Spleen (tissue), 11 donors: ENCODE results near the gene S1PR3. TPM values are rescaled to one million over a fixed set of nuclear protein-coding genes. Genes with fewer than 3 reads are reported as not detected.
A peak's percentile ranks its signal among the peaks of the same experiment; 100 is the strongest.

Source experiments
- DNase-seq: peaks from one replicate; pipeline ENCODE4 v3.0.0-alpha.2; 2020
- H3K27ac ChIP-seq, 8 donors: fragments of 200-600 bp; sonication (generic) in 7 of 8; 1 replicate in 4 of 8; 2 replicates in 4 of 8; pipeline versions ENCODE4 v1.5.0 to v1.8.0; 2016 to 2021; ENCODE audit warnings: inconsistent platforms in 4 of 8, mild to moderate bottlenecking in 4 of 8, moderate library complexity in 1 of 8
- H3K27me3 ChIP-seq, 7 donors: fragments of 200-600 bp; sonication (generic) in 6 of 7; replicated peaks in 1 of 7; 1 replicate in 4 of 7; 2 replicates in 3 of 7; pipeline versions ENCODE4 v1.5.0 to v1.8.0; 2016 to 2021; ENCODE audit warnings: inconsistent platforms in 3 of 7, mild to moderate bottlenecking in 1 of 7
- H3K36me3 ChIP-seq, 6 donors: fragments of 200-600 bp; sonication (generic) in 5 of 6; 1 replicate in 4 of 6; 2 replicates in 2 of 6; pipeline versions ENCODE4 v1.5.0 to v1.8.0; 2016 to 2021; ENCODE audit warnings: inconsistent platforms in 2 of 6
- H3K4me1 ChIP-seq, 6 donors: fragments of 200-600 bp; sonication (generic) in 5 of 6; 1 replicate in 3 of 6; 2 replicates in 3 of 6; pipeline versions ENCODE4 v1.5.0 to v1.8.0; 2016 to 2021; ENCODE audit warnings: inconsistent platforms in 3 of 6
- H3K4me3 ChIP-seq, 8 donors: fragments of 200-600 bp; sonication (generic) in 7 of 8; 1 replicate in 4 of 8; 2 replicates in 4 of 8; pipeline versions ENCODE4 v1.5.0 to v1.8.0; 2016 to 2021; ENCODE audit warnings: inconsistent platforms in 4 of 8, mild to moderate bottlenecking in 4 of 8, moderate library complexity in 2 of 8
- H3K9me3 ChIP-seq, 8 donors: fragments of 200-600 bp; sonication (generic) in 7 of 8; 1 replicate in 4 of 8; 2 replicates in 4 of 8; pipeline versions ENCODE4 v1.5.0 to v1.8.0; 2016 to 2021; ENCODE audit warnings: inconsistent platforms in 4 of 8
- CTCF ChIP-seq, 11 experiments: fragments of 200-600 bp in 7 of 11; fragments of 450-650 bp in 4 of 11; sonication (generic) in 4 of 11; IDR thresholded peaks in 8 of 11; conservative IDR thresholded peaks in 3 of 11; 1 replicate in 7 of 11; 2 replicates in 4 of 11; pipeline versions ENCODE4 v1.4.0 to v1.8.0; 2016 to 2021; ENCODE audit warnings: antibody characterized with exemption in 11 of 11, inconsistent platforms in 4 of 11, mild to moderate bottlenecking in 1 of 11
- POLR2A ChIP-seq, 3 donors: fragments of 450-650 bp; IDR thresholded peaks; one replicate each; pipeline ENCODE4 v1.5.1; 2017; ENCODE audit warnings: antibody characterized with exemption in 3 of 3, mild to moderate bottlenecking in 1 of 3
- POLR2AphosphoS5 ChIP-seq, 3 donors: sonication (generic); formaldehyde crosslinking; IDR thresholded peaks; one replicate each; pipeline ENCODE4 v1.5.1; 2017; ENCODE audit warnings: antibody characterized with exemption in 3 of 3
- WGBS, 5 donors: extraction: QIAGEN DNeasy Blood & Tissue Kit in 3 of 5; methylation state at CpG; one replicate each; pipeline versions ENCODE4 v1.1.5 to v1.1.7; 2013 to 2018; 5-methylcytosine and 5-hydroxymethylcytosine counted together
- intact Hi-C: fragments of 100-400 bp; cut with DNase I; formaldehyde crosslinking; loops from one replicate; pipeline ENCODE4 v1.15.0; 2023; ENCODE audit warnings: low total_unique reads
- polyA plus RNA-seq, 3 donors: library from polyadenylated mRNA; stranded (reverse); fragments of 200-250 nt; gene quantifications; one replicate each; pipeline ENCODE4 v1.2.1, GENCODE V29; 2013
- total RNA-seq, 7 donors: library from RNA; depleted of rRNA in 3 of 7; stranded (reverse); fragments of >200 nt in 3 of 7; fragmentation: NEBNext Ultra II Directional in 4 of 7; extraction: Animal tissue kit (Norgen Biotek cat#: 25700) in 4 of 7; gene quantifications; one replicate each; pipeline versions ENCODE4 v1.1.0 to v1.2.1, GENCODE V29; 2016 to 2021
- donor health status: healthy with polysubstance abuse.
- donor health status: DM: no; HTN: no; CAD: no; lungs with moderate emphysema.
- donor health status: DM: no; HTN: no; CAD: no.
- donor health status: Bipolar disorder and iron deficiency.
- donor health status: healthy.
- donor health status: DM: no; HTN: no; CAD: no.
- donor health status: DM: yes; HTN: yes; CAD: no.

S1PR3 gene
- total and polyA plus RNA-seq, 10 donors, result 6.4 to 50.9 (median 34.3) TPM

GRCh38 chr9:89032661-89033060 is 41.4 kb downstream of the S1PR3 start:
- DNase-seq, result no peak
- WGBS, 5 donors, result 57 to 89% (median 86%) methylated on average over 5 of the region's 5 CpGs
- H3K36me3 ChIP-seq, result no peaks in the 10 kb centered on the region
- H3K4me3 ChIP-seq, result no peak overlapping the region
- H3K4me1 ChIP-seq, result peaks cover 0 to 10% (median 0%) of the 10 kb centered on the region in 6 donors
- peaks cover 9 to 30% (median 24%) of the 10 kb centered on the region in 8 donors for H3K9me3 ChIP-seq
- no peak overlapping the region for H3K27ac ChIP-seq
- TF ChIP-seq POLR2AphosphoS5 (IDR thresholded peaks at IDR 0.05) (no peak), POLR2A (IDR thresholded peaks at IDR 0.05) (no peak), CTCF (IDR thresholded peaks at IDR 0.05 in 8 of 11, conservative IDR thresholded peaks at IDR 0.05 in 3 of 11) (no peak)
- peaks cover 0 to 14% (median 0%) of the 10 kb centered on the region in 7 donors for H3K27me3 ChIP-seq
- intact Hi-C loops, result no loop called here

GRCh38 chr9:89036383-89036782 is 45.1 kb downstream of the S1PR3 start:
- intact Hi-C loops, result no loop called here

GRCh38 chr9:89036891-89037290 is 45.6 kb downstream of the S1PR3 start:
- intact Hi-C loops, result no loop called here
- Histone ChIP-seq H3K4me1 (peaks cover 0 to 10% (median 0%) of the 10 kb centered on the region in 6 donors), H3K27me3 (peaks cover 0 to 7% (median 0%) of the 10 kb centered on the region in 7 donors), H3K9me3 (peaks cover 0 to 3% (median 0%) of the 10 kb centered on the region in 8 donors), H3K27ac (peak overlapping the region in 1 of 8 donors; percentile 39), H3K36me3 (no peaks in the 10 kb centered on the region), H3K4me3 (no peak overlapping the region)
- no peak for DNase-seq
- TF ChIP-seq CTCF (IDR thresholded peaks at IDR 0.05 in 8 of 11, conservative IDR thresholded peaks at IDR 0.05 in 3 of 11), result no peak
- TF ChIP-seq POLR2AphosphoS5 (IDR thresholded peaks at IDR 0.05), result no peak
- no peak for TF ChIP-seq POLR2A (IDR thresholded peaks at IDR 0.05)
- 20 to 32% (median 25%) methylated on average over 3 of the region's 3 CpGs for WGBS, 5 donors

More at GRCh38 chr9:89036383-89036782, 45.1 kb downstream of the S1PR3 start:
- WGBS, 5 donors, result 64 to 78% (median 69%) methylated on average over 8 of the region's 8 CpGs
- Histone ChIP-seq H3K4me1 (peaks cover 0 to 10% (median 0%) of the 10 kb centered on the region in 6 donors), H3K9me3 (peaks cover 0 to 5% (median under 1%) of the 10 kb centered on the region in 8 donors), H3K27ac (peak overlapping the region in 1 of 8 donors; percentile 39), H3K27me3 (peaks cover 0 to 11% (median 0%) of the 10 kb centered on the region in 7 donors), H3K36me3 (no peaks in the 10 kb centered on the region), H3K4me3 (no peak overlapping the region)
- TF ChIP-seq CTCF (IDR thresholded peaks at IDR 0.05 in 8 of 11, conservative IDR thresholded peaks at IDR 0.05 in 3 of 11) (no peak), POLR2AphosphoS5 (IDR thresholded peaks at IDR 0.05) (no peak), POLR2A (IDR thresholded peaks at IDR 0.05) (no peak)
- DNase-seq, result no peak

- no peak for DNase-seq
- Histone ChIP-seq H3K36me3 (no peaks in the 10 kb centered on the region), H3K27me3 (peaks cover 0 to 7% (median 0%) of the 10 kb centered on the region in 7 donors), H3K27ac (no peak overlapping the region), H3K4me3 (no peak overlapping the region), H3K4me1 (peaks cover 0 to 10% (median 0%) of the 10 kb centered on the region in 6 donors), H3K9me3 (no peaks in the 10 kb centered on the region)
- TF ChIP-seq CTCF (IDR thresholded peaks at IDR 0.05 in 8 of 11, conservative IDR thresholded peaks at IDR 0.05 in 3 of 11), result no peak
- no peak for TF ChIP-seq POLR2AphosphoS5 (IDR thresholded peaks at IDR 0.05)
- no peak for TF ChIP-seq POLR2A (IDR thresholded peaks at IDR 0.05)
- intact Hi-C loops, result no loop called here
- 64 to 75% (median 71%) methylated on average over 4 of the region's 4 CpGs for WGBS, 5 donors
Observed at GRCh38 chr9:89037346-89037745, 46.1 kb downstream of the S1PR3 start.
